Loucy (cell line): ENCODE measurements around the gene PSMG1.

Experiments used
- EZH2phosphoT487 ChIP-seq: fragments of 200-600 bp; IDR thresholded peaks from 2 replicates; pipeline ENCODE4 v1.6.1; 2018; ENCODE audit warnings: antibody characterized with exemption, mild to moderate bottlenecking, moderate library complexity, borderline replicate concordance
- TF ChIP-seq, protein P1 (sequence below): fragments of 200-600 bp; sonication (generic); conservative IDR thresholded peaks from 2 replicates; pipeline ENCODE4 v1.5.1; 2014; ENCODE audit warnings: mild to moderate bottlenecking, antibody characterized with exemption, low read length

- TF ChIP-seq, protein P1, sequence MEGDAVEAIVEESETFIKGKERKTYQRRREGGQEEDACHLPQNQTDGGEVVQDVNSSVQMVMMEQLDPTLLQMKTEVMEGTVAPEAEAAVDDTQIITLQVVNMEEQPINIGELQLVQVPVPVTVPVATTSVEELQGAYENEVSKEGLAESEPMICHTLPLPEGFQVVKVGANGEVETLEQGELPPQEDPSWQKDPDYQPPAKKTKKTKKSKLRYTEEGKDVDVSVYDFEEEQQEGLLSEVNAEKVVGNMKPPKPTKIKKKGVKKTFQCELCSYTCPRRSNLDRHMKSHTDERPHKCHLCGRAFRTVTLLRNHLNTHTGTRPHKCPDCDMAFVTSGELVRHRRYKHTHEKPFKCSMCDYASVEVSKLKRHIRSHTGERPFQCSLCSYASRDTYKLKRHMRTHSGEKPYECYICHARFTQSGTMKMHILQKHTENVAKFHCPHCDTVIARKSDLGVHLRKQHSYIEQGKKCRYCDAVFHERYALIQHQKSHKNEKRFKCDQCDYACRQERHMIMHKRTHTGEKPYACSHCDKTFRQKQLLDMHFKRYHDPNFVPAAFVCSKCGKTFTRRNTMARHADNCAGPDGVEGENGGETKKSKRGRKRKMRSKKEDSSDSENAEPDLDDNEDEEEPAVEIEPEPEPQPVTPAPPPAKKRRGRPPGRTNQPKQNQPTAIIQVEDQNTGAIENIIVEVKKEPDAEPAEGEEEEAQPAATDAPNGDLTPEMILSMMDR = no peak
- no peak for TF ChIP-seq EZH2phosphoT487
Observed at GRCh38 chr21:39196310-39196709, 13.1 kb upstream of the PSMG1 start.
